H1 (cell line): Measurements from ENCODE around the gene LTBP1. TPM values are rescaled to one million over a fixed set of nuclear protein-coding genes. Genes with fewer than 3 reads are reported as not detected.

Source experiments
- CTCF ChIA-PET: fragments of 300-600 bp; sonication (Branson Sonifier 250); formaldehyde crosslinking; loops from one replicate; lab custom pipeline; 2021; ENCODE audit not compliant: partially characterized antibody; lab: Charles Lee
- POLR2A ChIA-PET: fragments of 300-600 bp; sonication (Branson Sonifier 250); formaldehyde crosslinking; loops from one replicate; lab custom pipeline; 2021; ENCODE audit warnings: inconsistent platforms; ENCODE audit not compliant: partially characterized antibody; lab: Charles Lee
- DNase-seq, 2 experiments: peaks; one replicate each; pipeline versions ENCODE4 v3.0.0 to v3.0.0-alpha.2; 2010 to 2022; ENCODE audit warnings: low spot score in 2 of 2, low read depth in 1 of 2, mixed read lengths in 1 of 2
- FAIRE-seq: peaks from 2 replicates; lab custom pipeline; 2011; peaks lifted over from hg19 to GRCh38; lab: Jason Lieb, UNC
- H2AFZ ChIP-seq: 2 replicates; pipeline ENCODE4 v1.8.1; 2012; ENCODE audit warnings: low read length, inconsistent platforms
- H2AK5ac ChIP-seq: 2 replicates; pipeline ENCODE4 v1.6.1; 2013; ENCODE audit warnings: low read depth, low read length
- H2BK120ac ChIP-seq: replicated peaks from 2 replicates; pipeline ENCODE3; 2013; ENCODE audit warnings: low read depth, low read length, inconsistent platforms
- H2BK12ac ChIP-seq: 2 replicates; pipeline ENCODE4 v1.6.1; 2013; ENCODE audit warnings: low read depth, low read length
- H2BK15ac ChIP-seq: 2 replicates; pipeline ENCODE4 v1.6.1; 2013; ENCODE audit warnings: low read length
- H2BK20ac ChIP-seq: 2 replicates; pipeline ENCODE4 v1.6.1; 2013; ENCODE audit warnings: low read length
- H2BK5ac ChIP-seq: 2 replicates; pipeline ENCODE4 v1.6.1; 2013; ENCODE audit warnings: low read depth, low read length
- H3K14ac ChIP-seq: 2 replicates; pipeline ENCODE4 v1.6.1; 2013; ENCODE audit warnings: inconsistent platforms; ENCODE audit not compliant: insufficient read length
- H3K18ac ChIP-seq: 2 replicates; pipeline ENCODE4 v1.6.1; 2013; ENCODE audit warnings: low read length; ENCODE audit errors: extremely low read depth
- H3K23ac ChIP-seq: 2 replicates; pipeline ENCODE4 v1.6.1; 2013; ENCODE audit warnings: inconsistent platforms; ENCODE audit not compliant: insufficient read length
- H3K23me2 ChIP-seq: 2 replicates; pipeline ENCODE4 v1.6.1; 2013; ENCODE audit warnings: low read depth, low read length
- H3K27ac ChIP-seq: 2 replicates; pipeline ENCODE4 v1.6.1; 2011; ENCODE audit warnings: low read depth, low read length, inconsistent platforms
- H3K27me3 ChIP-seq, 4 experiments: replicated peaks in 1 of 4; 1 replicate in 1 of 4; 2 replicates in 3 of 4; pipeline versions ENCODE4 v1.6.1 to v1.8.1; 2011 to 2013; ENCODE audit warnings: low read length in 3 of 4, mild to moderate bottlenecking in 3 of 4, inconsistent platforms in 2 of 4, mixed read lengths in 2 of 4, moderate library complexity in 1 of 4; ENCODE audit not compliant: control insufficient read depth in 3 of 4, insufficient read depth in 3 of 4; ENCODE audit errors: extremely low read depth in 1 of 4
- H3K36me3 ChIP-seq, 4 experiments: 2 replicates each; pipeline versions ENCODE4 v1.6.1 to v1.8.1; 2011 to 2013; ENCODE audit warnings: mild to moderate bottlenecking in 4 of 4, low read length in 3 of 4, moderate library complexity in 2 of 4, control low read depth in 1 of 4, inconsistent platforms in 1 of 4; ENCODE audit not compliant: insufficient read depth in 4 of 4, control insufficient read depth in 2 of 4
- H3K4ac ChIP-seq: replicated peaks from 2 replicates; pipeline ENCODE3; 2013; ENCODE audit warnings: low read length, low read depth, mixed read lengths, inconsistent platforms; ENCODE audit not compliant: insufficient read length
- H3K4me1 ChIP-seq, 4 experiments: replicated peaks in 1 of 4; 1 replicate in 1 of 4; 2 replicates in 3 of 4; pipeline versions ENCODE4 v1.6.1 to v1.8.1; 2011 to 2013; ENCODE audit warnings: low read length in 3 of 4, inconsistent platforms in 2 of 4, mixed read lengths in 1 of 4; ENCODE audit not compliant: insufficient read depth in 4 of 4, control insufficient read depth in 3 of 4
- H3K4me2 ChIP-seq, 2 experiments: 2 replicates each; pipeline versions ENCODE4 v1.6.1 to v1.8.1; 2011 to 2013; ENCODE audit warnings: low read depth in 2 of 2, low read length in 2 of 2, control low read depth in 1 of 2, inconsistent platforms in 1 of 2, mild to moderate bottlenecking in 1 of 2; ENCODE audit not compliant: insufficient read depth in 1 of 2
- H3K4me3 ChIP-seq, 4 experiments: fragments of 200-600, 300-600 bp in 1 of 4; sonication (generic), shearing (Covaris generic), sonication (Bioruptor Twin) in 1 of 4; 2 replicates each; pipeline versions ENCODE4 v1.5.1 to v1.8.1; 2011 to 2016; ENCODE audit warnings: low read length in 4 of 4, low read depth in 3 of 4, control low read depth in 2 of 4, inconsistent platforms in 2 of 4, mild to moderate bottlenecking in 2 of 4, mixed read lengths in 1 of 4, moderate library complexity in 1 of 4; ENCODE audit not compliant: insufficient read depth in 2 of 4; ENCODE audit errors: extremely low read depth in 1 of 4
- H3K56ac ChIP-seq: replicated peaks from 2 replicates; pipeline ENCODE3; 2013; ENCODE audit warnings: low read depth, mild to moderate bottlenecking, mixed read lengths, low read length, inconsistent platforms; ENCODE audit not compliant: insufficient read length
- H3K79me1 ChIP-seq: 2 replicates; pipeline ENCODE4 v1.6.1; 2013; ENCODE audit warnings: low read depth, low read length, control low read depth
- H3K79me2 ChIP-seq, 2 experiments: 2 replicates each; pipeline versions ENCODE4 v1.6.1 to v1.8.1; 2012 to 2013; ENCODE audit warnings: low read length in 2 of 2, mild to moderate bottlenecking in 2 of 2, inconsistent platforms in 1 of 2; ENCODE audit not compliant: insufficient read depth in 2 of 2, control insufficient read depth in 1 of 2
- H3K9ac ChIP-seq, 4 experiments: replicated peaks in 1 of 4; 1 replicate in 1 of 4; 2 replicates in 3 of 4; pipeline versions ENCODE4 v1.6.1 to v1.8.1; 2011 to 2013; ENCODE audit warnings: low read depth in 3 of 4, low read length in 3 of 4, control low read depth in 2 of 4, mild to moderate bottlenecking in 2 of 4, moderate library complexity in 2 of 4, inconsistent platforms in 1 of 4; ENCODE audit errors: extremely low read depth in 1 of 4
- H3K9me3 ChIP-seq, 2 experiments: 2 replicates each; pipeline versions ENCODE4 v1.6.1 to v1.8.1; 2012 to 2013; ENCODE audit warnings: mild to moderate bottlenecking in 2 of 2, moderate library complexity in 2 of 2, control low read depth in 1 of 2, inconsistent platforms in 1 of 2, low read depth in 1 of 2, low read length in 1 of 2, mixed read lengths in 1 of 2; ENCODE audit not compliant: insufficient read depth in 2 of 2
- H4K20me1 ChIP-seq, 2 experiments: replicated peaks in 1 of 2; 2 replicates each; pipeline versions ENCODE3 to v1.8.1; 2011 to 2013; ENCODE audit warnings: inconsistent platforms in 2 of 2, low read length in 2 of 2, mild to moderate bottlenecking in 1 of 2; ENCODE audit not compliant: insufficient read depth in 2 of 2, control insufficient read depth in 1 of 2
- H4K5ac ChIP-seq: 2 replicates; pipeline ENCODE4 v1.6.1; 2013; ENCODE audit warnings: low read length, low read depth, mixed read lengths, inconsistent platforms; ENCODE audit not compliant: insufficient read length
- H4K8ac ChIP-seq: 2 replicates; pipeline ENCODE4 v1.8.0; 2013; ENCODE audit warnings: mild to moderate bottlenecking, moderate library complexity, low read length, inconsistent platforms; ENCODE audit not compliant: insufficient read depth; ENCODE audit errors: extremely low read depth
- H4K91ac ChIP-seq: replicated peaks from 2 replicates; pipeline ENCODE3; 2013; ENCODE audit warnings: low read length, mixed read lengths, inconsistent platforms; ENCODE audit not compliant: insufficient read length
- BRCA1 ChIP-seq: IDR thresholded peaks from 2 replicates; pipeline ENCODE4 v1.6.1; 2012; ENCODE audit warnings: low read depth, low read length, improper control_type of control experiment
- CHD1 ChIP-seq: IDR thresholded peaks from 2 replicates; pipeline ENCODE4 v1.6.1; 2012; ENCODE audit warnings: low read depth, low read length, improper control_type of control experiment
- EGR1 ChIP-seq: IDR thresholded peaks from 2 replicates; pipeline ENCODE4 v1.6.1; 2011; ENCODE audit warnings: low read depth, low read length, borderline replicate concordance
- FOSL1 ChIP-seq: IDR thresholded peaks from 2 replicates; pipeline ENCODE4 v1.6.1; 2011; ENCODE audit warnings: mild to moderate bottlenecking, low read depth, low read length, moderate library complexity; ENCODE audit not compliant: insufficient read depth
- SIN3A ChIP-seq, 2 experiments: IDR thresholded peaks in 1 of 2; conservative IDR thresholded peaks in 1 of 2; 2 replicates each; pipeline ENCODE4 v1.6.1; 2011 to 2012; ENCODE audit warnings: low read length in 2 of 2, improper control_type of control experiment in 1 of 2, low read depth in 1 of 2, mild to moderate bottlenecking in 1 of 2
- SP1 ChIP-seq: IDR thresholded peaks from 2 replicates; pipeline ENCODE4 v1.6.1; 2011; ENCODE audit warnings: low read depth, low read length
- SP4 ChIP-seq: IDR thresholded peaks from 2 replicates; pipeline ENCODE4 v1.6.1; 2012; ENCODE audit warnings: low read length, inconsistent platforms
- WGBS, 2 experiments: shearing (Covaris generic) in 1 of 2; methylation state at CpG; one replicate each; pipeline versions ENCODE4 v1.1.6 to v1.1.7; 2013 to 2015; ENCODE audit warnings: low lambda C conversion rate in 2 of 2, mixed read lengths in 2 of 2, inconsistent platforms in 1 of 2, low coverage in 1 of 2, missing lambda C conversion rate in 1 of 2; ENCODE audit not compliant: insufficient replicate concordance in 2 of 2, insufficient coverage in 1 of 2, insufficient read length in 1 of 2; ENCODE audit errors: extremely low coverage in 1 of 2, missing lambda C conversion rate in 1 of 2; 5-methylcytosine and 5-hydroxymethylcytosine counted together
- polyA plus RNA-seq, 7 experiments: library from polyadenylated mRNA; depleted of rRNA in 3 of 7; stranded (reverse) in 5 of 7; unstranded in 2 of 7; fragments of >200 nt in 5 of 7; fragments of 200-250 nt in 2 of 7; gene quantifications; 1 replicate in 5 of 7; 2 replicates in 1 of 7; 4 replicates in 1 of 7; pipeline versions ENCODE4 v1.2.1 to v1.2.3, GENCODE V29; 2011 to 2013; ENCODE audit warnings: missing spikeins in 2 of 7, mixed read lengths in 2 of 7
- total RNA-seq: library from RNA; stranded (reverse); fragmentation: NEBNext Ultra II Directional; extraction: Animal tissue kit (Norgen Biotek cat#: 25700); gene quantifications from 2 replicates; pipeline ENCODE4 v1.2.1, GENCODE V29; 2021

Gene LTBP1
- total and polyA plus RNA-seq, 2 of the 8 experiments (the other 6 are each of a cell fraction or from before 2014, with no cell fraction given): 15.4 to 24.7 TPM

DNA sequence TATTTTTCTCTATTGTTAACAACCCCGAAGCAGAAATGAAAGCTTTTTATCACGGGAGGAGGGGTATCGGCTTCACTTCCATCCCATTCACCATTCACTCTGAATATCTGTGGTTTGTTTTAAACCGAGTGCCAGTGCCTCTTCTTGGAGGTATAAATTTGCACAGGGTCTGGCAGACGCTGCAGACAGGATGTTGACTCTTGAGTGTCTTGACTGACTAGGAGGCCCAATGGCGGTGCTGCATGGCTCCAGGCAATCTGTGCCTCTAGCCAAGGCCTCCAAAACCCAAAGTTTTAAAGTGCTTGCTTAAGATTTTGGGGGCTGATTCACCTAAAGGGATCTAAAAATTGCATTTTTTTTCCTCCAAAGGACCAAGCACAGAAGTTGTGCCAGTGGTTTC lies 183.8 kb downstream of the LTBP1 start:
- FAIRE-seq (no peak), DNase-seq (no peak)
- Histone ChIP-seq H3K4me2 (no peak overlapping the region), H4K8ac (no peak overlapping the region), H3K9ac (no peak overlapping the region), H3K4ac (no peak overlapping the region), H3K79me2 (no peaks in the 10 kb centered on the region), H3K36me3 (no peaks in the 10 kb centered on the region), H4K91ac (no peak overlapping the region), H3K27ac (no peak overlapping the region), H3K23ac (no peak overlapping the region), H3K9me3 (no peaks in the 10 kb centered on the region), H3K79me1 (no peaks in the 10 kb centered on the region), H3K18ac (no peak overlapping the region), H3K4me3 (no peak overlapping the region), H2BK20ac (no peak overlapping the region), H3K4me1 (peaks cover 0 to 6% (median 3%) of the 10 kb centered on the region in 4 experiments; a peak in 2 of 7 replicates), H2BK12ac (no peak overlapping the region), H3K27me3 (no peaks in the 10 kb centered on the region), H4K20me1 (no peaks in the 10 kb centered on the region), H2BK5ac (no peak overlapping the region), H3K56ac (no peak overlapping the region), H2BK120ac (no peak overlapping the region), H3K14ac (no peak overlapping the region), H2AFZ (no peak overlapping the region), H2AK5ac (no peak overlapping the region), H2BK15ac (no peak overlapping the region), H4K5ac (no peak overlapping the region), H3K23me2 (no peaks in the 10 kb centered on the region)
- TF ChIP-seq FOSL1 (no peak), CHD1 (no peak), SIN3A (conservative IDR thresholded peaks at IDR 0.05 in 1 of 2, IDR thresholded peaks at IDR 0.05 in 1 of 2; ENCODE audit: low read depth in 1 of 2, low read length in 2 of 2) (no peak), EGR1 (no peak), BRCA1 (no peak), SP1 (no peak), SP4 (no peak)
- CTCF ChIA-PET: interaction anchor here (2.0 kb wide), 1 partner anchor 10 kb away, joined by 5 read pairs; no protein-coding TSS in a partner anchor
- POLR2A ChIA-PET: interaction anchor here (1.6 kb wide), 1 partner anchor 14 kb away, joined by 3 read pairs; no protein-coding TSS in a partner anchor
- 83% methylated on average over 6 of the region's 6 CpGs; no CpG with 5 or more reads in 1 of the 2 experiments for WGBS, 2 experiments
